Fibroblast of lung (primary cell): ENCODE results near the gene MS4A6E. TPM values are rescaled to one million over a fixed set of nuclear protein-coding genes. Genes with fewer than 3 reads are reported as not detected.

Source experiments
- DNase-seq, 2 donors: peaks; one replicate each; pipeline versions ENCODE4 v3.0.0 to v3.0.0-alpha.2; 2010; ENCODE audit warnings: low read depth in 2 of 2
- H2AFZ ChIP-seq: 2 replicates; pipeline ENCODE4 v1.5.1; 2012; ENCODE audit warnings: low read length, control low read depth, inconsistent platforms
- H3K27ac ChIP-seq: 2 replicates; pipeline ENCODE4 v1.5.1; 2011; ENCODE audit warnings: low read length, control low read depth; ENCODE audit not compliant: insufficient read depth
- H3K27me3 ChIP-seq: 2 replicates; pipeline ENCODE4 v1.5.1; 2011; ENCODE audit warnings: mild to moderate bottlenecking, low read length; ENCODE audit not compliant: control insufficient read depth, insufficient read depth
- H3K36me3 ChIP-seq: 2 replicates; pipeline ENCODE4 v1.5.1; 2011; ENCODE audit warnings: low read length; ENCODE audit not compliant: control insufficient read depth, insufficient read depth
- H3K4me1 ChIP-seq: 2 replicates; pipeline ENCODE4 v1.5.1; 2011; ENCODE audit warnings: low read length; ENCODE audit not compliant: control insufficient read depth, insufficient read depth; ENCODE audit errors: extremely low read depth
- H3K4me2 ChIP-seq: 2 replicates; pipeline ENCODE4 v1.5.1; 2011; ENCODE audit warnings: low read length, control low read depth; ENCODE audit not compliant: insufficient read depth; ENCODE audit errors: extremely low read depth
- H3K4me3 ChIP-seq, 4 experiments: fragments of 200-600 bp in 1 of 4; sonication (generic) in 1 of 4; replicated peaks in 1 of 4; 2 replicates each; pipeline ENCODE4 v1.5.1; 2011 to 2016; ENCODE audit warnings: low read length in 4 of 4, low read depth in 3 of 4, mild to moderate bottlenecking in 3 of 4, control low read depth in 2 of 4, inconsistent platforms in 1 of 4, mixed read lengths in 1 of 4; ENCODE audit not compliant: insufficient read depth in 1 of 4; ENCODE audit errors: control extremely low read depth in 1 of 4
- H3K79me2 ChIP-seq: 2 replicates; pipeline ENCODE4 v1.5.1; 2012; ENCODE audit warnings: mild to moderate bottlenecking, low read length, inconsistent platforms; ENCODE audit not compliant: control insufficient read depth, insufficient read depth
- H3K9ac ChIP-seq: 2 replicates; pipeline ENCODE4 v1.5.1; 2011; ENCODE audit warnings: mild to moderate bottlenecking, low read length, control low read depth; ENCODE audit not compliant: insufficient read depth
- H3K9me3 ChIP-seq: 2 replicates; pipeline ENCODE4 v1.5.1; 2012; ENCODE audit warnings: low read depth, low read length; ENCODE audit not compliant: control insufficient read depth, insufficient read depth
- H4K20me1 ChIP-seq: 2 replicates; pipeline ENCODE4 v1.5.1; 2011; ENCODE audit warnings: low read length; ENCODE audit not compliant: control insufficient read depth, insufficient read depth; ENCODE audit errors: extremely low read depth
- CTCF ChIP-seq, 2 donors: IDR thresholded peaks in 1 of 2; conservative IDR thresholded peaks in 1 of 2; 1 replicate in 1 of 2; 2 replicates in 1 of 2; pipeline ENCODE4 v1.5.1; 2011 to 2012; ENCODE audit warnings: low read length in 2 of 2, control low read depth in 1 of 2, inconsistent platforms in 1 of 2, low read depth in 1 of 2, mild to moderate bottlenecking in 1 of 2
- EZH2 ChIP-seq: IDR thresholded peaks from 2 replicates; pipeline ENCODE4 v1.5.1; 2012; ENCODE audit warnings: low read length, control low read depth, mild to moderate bottlenecking; ENCODE audit errors: missing control alignments
- polyA plus RNA-seq, 2 donors: library from polyadenylated mRNA; depleted of rRNA in 1 of 2; stranded (reverse) in 1 of 2; unstranded in 1 of 2; fragments of >200 nt; gene quantifications; 2 replicates each; pipeline ENCODE4 v1.2.1, GENCODE V29; 2011 to 2012; ENCODE audit warnings: missing spikeins in 1 of 2
- total RNA-seq: library from RNA; depleted of rRNA; stranded (reverse); fragments of >200 nt; gene quantifications from 2 replicates; pipeline ENCODE4 v1.2.1, GENCODE V29; 2014

The MS4A6E gene
- total and polyA plus RNA-seq, 2 donors (not counting 1 experiment from before 2014, with no cell fraction given), result not detected

DNA sequence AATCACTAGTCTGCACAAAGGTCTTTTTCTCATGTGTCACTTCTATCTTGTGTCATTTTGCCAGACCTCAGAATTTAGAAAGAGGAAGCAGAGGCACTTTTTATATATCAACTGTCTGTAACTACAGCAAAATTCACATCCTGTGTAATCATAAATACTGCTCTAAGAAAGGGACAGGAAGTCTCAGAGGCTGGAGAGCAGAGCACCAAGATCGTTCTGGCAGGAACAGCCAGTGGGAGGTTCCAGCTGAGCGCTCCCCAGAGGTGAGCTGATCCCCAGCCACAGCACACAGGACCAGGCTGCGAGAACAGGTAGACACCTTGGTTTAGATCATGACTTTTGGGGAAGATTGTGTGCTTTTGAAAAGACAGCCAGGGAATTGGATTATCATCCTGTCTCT is 51.3 kb downstream of the MS4A6E start, which contains the start of gene MS4A7:
TSS of gene MS4A7 (plus strand) at position 179 of the 400 bp plus-strand sequence. CDS start 4,610 bp downstream, outside the sequence.
- H4K20me1 ChIP-seq, result no peaks in the 10 kb centered on the region
- H2AFZ ChIP-seq, result no peak within 1 kb of the TSS
- H3K27ac ChIP-seq, result no peak within 1 kb of the TSS
- no peak within 1 kb of the TSS for H3K4me3 ChIP-seq
- no peak for DNase-seq
- no peaks in the 10 kb centered on the region for H3K79me2 ChIP-seq
- TF ChIP-seq EZH2 (no peak), CTCF (conservative IDR thresholded peaks at IDR 0.05 in 1 of 2, IDR thresholded peaks at IDR 0.05 in 1 of 2; ENCODE audit: low read depth in 1 of 2, low read length in 2 of 2) (no peak)
- no peak within 1 kb of the TSS for H3K4me2 ChIP-seq
- H3K9ac ChIP-seq, result no peak within 1 kb of the TSS
- H3K9me3 ChIP-seq, result no peaks in the 10 kb centered on the region
- H3K4me1 ChIP-seq, result no peaks in the 10 kb centered on the region
- H3K27me3 ChIP-seq, result no peaks in the 10 kb centered on the region
- H3K36me3 ChIP-seq, result no peaks in the 10 kb centered on the region

DNA sequence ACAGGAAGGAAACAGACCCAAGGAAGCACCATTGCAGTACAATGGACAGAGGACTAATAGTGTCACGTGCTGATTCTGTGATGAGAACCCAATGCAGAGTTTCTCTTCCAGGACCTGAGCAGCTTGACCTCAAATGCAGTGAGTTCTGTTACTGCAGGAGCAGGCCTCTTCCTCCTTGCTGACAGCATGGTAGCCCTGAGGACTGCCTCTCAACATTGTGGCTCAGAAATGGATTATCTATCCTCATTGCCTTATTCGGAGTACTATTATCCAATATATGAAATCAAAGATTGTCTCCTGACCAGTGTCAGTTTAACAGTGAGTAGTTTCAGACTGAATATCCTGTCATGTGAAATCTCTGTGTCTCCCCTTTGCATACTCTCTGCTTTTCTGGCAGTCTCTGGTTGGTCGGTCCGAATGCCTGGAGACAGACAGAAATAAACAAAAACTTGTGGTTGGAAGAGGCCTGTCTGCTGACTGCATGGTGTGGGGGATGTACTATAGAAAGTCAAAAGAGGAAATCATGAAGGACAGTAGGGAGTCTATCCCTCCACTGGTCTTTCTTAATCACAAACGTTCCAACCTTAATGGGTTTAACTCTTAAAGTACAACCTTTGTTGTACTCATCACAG is 62.3 kb downstream of the MS4A6E start:
- Histone ChIP-seq H3K36me3 (no peaks in the 10 kb centered on the region), H3K27ac (no peak overlapping the region), H3K79me2 (no peaks in the 10 kb centered on the region), H3K9me3 (no peaks in the 10 kb centered on the region), H3K27me3 (no peaks in the 10 kb centered on the region), H3K4me2 (no peak overlapping the region), H2AFZ (no peak overlapping the region), H3K4me1 (no peaks in the 10 kb centered on the region), H3K4me3 (no peak overlapping the region), H3K9ac (no peak overlapping the region), H4K20me1 (no peaks in the 10 kb centered on the region)
- DNase-seq, result no peak
- no peak for TF ChIP-seq EZH2
- TF ChIP-seq CTCF (conservative IDR thresholded peaks at IDR 0.05 in 1 of 2, IDR thresholded peaks at IDR 0.05 in 1 of 2; ENCODE audit: low read depth in 1 of 2, low read length in 2 of 2), result no peak

- DNase-seq, result no peak
- no peak overlapping the region for H3K4me3 ChIP-seq
Observed at GRCh38 chr11:60390419-60390818, 63.4 kb downstream of the MS4A6E start.

More at GRCh38 chr11:60390419-60390818, 63.4 kb downstream of the MS4A6E start:
- TF ChIP-seq EZH2 (no peak), CTCF (conservative IDR thresholded peaks at IDR 0.05 in 1 of 2, IDR thresholded peaks at IDR 0.05 in 1 of 2; ENCODE audit: low read depth in 1 of 2, low read length in 2 of 2) (no peak)
- Histone ChIP-seq H3K27ac (no peak overlapping the region), H3K27me3 (no peaks in the 10 kb centered on the region), H4K20me1 (no peaks in the 10 kb centered on the region), H3K9ac (no peak overlapping the region), H3K4me1 (no peaks in the 10 kb centered on the region), H3K36me3 (no peaks in the 10 kb centered on the region), H3K79me2 (no peaks in the 10 kb centered on the region), H3K9me3 (no peaks in the 10 kb centered on the region), H2AFZ (no peak overlapping the region), H3K4me2 (no peak overlapping the region)

Other genes starting within 250 kb of the MS4A6E start
- not detected in 2 replicates for gene MS4A2, start 238.6 kb upstream of the MS4A6E start, total RNA-seq
- not detected in 2 replicates for gene MS4A2, start 238.6 kb upstream of the MS4A6E start, polyA plus RNA-seq
- not detected in 2 replicates for gene MS4A6A, start 144.2 kb upstream of the MS4A6E start, total RNA-seq
- not detected in 2 replicates for gene MS4A6A, start 144.2 kb upstream of the MS4A6E start, polyA plus RNA-seq
- gene MS4A4E, start 84.1 kb upstream of the MS4A6E start, total RNA-seq, result not detected in 2 replicates
- gene MS4A4E, start 84.1 kb upstream of the MS4A6E start, polyA plus RNA-seq, result not detected in 2 replicates
- not detected in 2 replicates for gene MS4A4A, start 46.6 kb upstream of the MS4A6E start, total RNA-seq
- gene MS4A4A, start 46.6 kb upstream of the MS4A6E start, polyA plus RNA-seq, result not detected in 2 replicates
- 0.26 TPM in 1 of 2 replicates, not detected in the other for gene MS4A7, start 51.3 kb downstream of the MS4A6E start, total RNA-seq
- gene MS4A7, start 51.3 kb downstream of the MS4A6E start, polyA plus RNA-seq, result not detected in 2 replicates
- not detected in 2 replicates for gene MS4A14, start 69.2 kb downstream of the MS4A6E start, total RNA-seq
- gene MS4A14, start 69.2 kb downstream of the MS4A6E start, polyA plus RNA-seq, result not detected in 2 replicates
- not detected in 2 replicates for gene MS4A5, start 102.3 kb downstream of the MS4A6E start, total RNA-seq
- gene MS4A5, start 102.3 kb downstream of the MS4A6E start, polyA plus RNA-seq, result not detected in 2 replicates
- not detected in 2 replicates for gene MS4A1, start 128.6 kb downstream of the MS4A6E start, total RNA-seq
- not detected in 2 replicates for gene MS4A1, start 128.6 kb downstream of the MS4A6E start, polyA plus RNA-seq
- gene MS4A12, start 165.5 kb downstream of the MS4A6E start, total RNA-seq, result not detected in 2 replicates
- gene MS4A12, start 165.5 kb downstream of the MS4A6E start, polyA plus RNA-seq, result not detected in 2 replicates
- not detected in 2 replicates for gene MS4A13, start 188.1 kb downstream of the MS4A6E start, total RNA-seq
- not detected in 2 replicates for gene MS4A13, start 188.1 kb downstream of the MS4A6E start, polyA plus RNA-seq